C4-2B (cell line): ENCODE data around the gene IL18RAP.
A peak's percentile ranks its signal among the peaks of the same experiment; 100 is the strongest.

Experiments
- H3K27ac ChIP-seq: fragments of 450-650 bp; 2 replicates; pipeline ENCODE4 v1.5.1; 2017
- ZFX ChIP-seq: fragments of 450-650 bp; IDR thresholded peaks from 2 replicates; pipeline ENCODE4 v1.6.1; 2017
- TF ChIP-seq, protein P1 (sequence below): fragments of 450-650 bp; conservative IDR thresholded peaks from 2 replicates; pipeline ENCODE4 v1.5.1; 2017; ENCODE audit warnings: mild to moderate bottlenecking

IL18RAP gene

DNA sequence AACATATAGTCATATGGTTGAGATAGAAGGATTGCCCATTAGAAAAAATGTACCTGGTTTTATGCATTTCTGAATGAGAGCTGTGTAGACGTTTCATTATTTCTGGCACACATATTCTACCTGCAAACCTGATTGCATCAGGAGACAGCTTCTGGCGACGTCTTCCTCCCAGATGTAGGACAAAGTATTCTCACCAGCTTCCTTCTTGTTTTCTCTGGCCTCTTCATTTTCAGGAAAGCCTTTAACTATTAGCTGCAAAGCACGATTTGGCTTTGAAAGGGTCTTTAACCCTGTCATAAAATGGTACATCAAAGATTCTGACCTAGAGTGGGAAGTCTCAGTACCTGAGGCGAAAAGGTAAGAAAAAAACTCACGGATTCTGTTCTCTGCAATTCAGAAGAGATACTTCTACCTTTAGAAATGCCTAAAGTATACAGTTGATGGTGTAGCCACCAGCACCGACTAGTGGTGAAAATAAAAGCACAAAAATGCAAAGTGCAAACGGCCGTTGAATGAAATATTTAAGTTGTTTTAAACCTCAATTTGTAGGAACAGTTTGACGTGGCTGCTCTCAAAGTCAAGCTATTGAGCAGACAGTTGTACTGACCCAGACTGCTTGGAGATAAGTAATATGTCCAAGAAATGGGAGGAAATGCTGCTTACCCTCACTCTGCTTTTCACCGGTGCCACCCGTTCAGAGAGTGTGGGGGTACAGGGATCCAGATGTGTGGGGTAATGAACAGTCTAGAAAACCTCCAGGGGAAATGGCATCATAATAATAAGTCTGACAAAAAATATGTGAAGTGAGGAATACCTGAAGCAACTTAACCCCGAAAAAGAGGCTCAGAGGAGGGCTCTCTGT lies 20.2 kb downstream of the IL18RAP start:
- no peak overlapping the region for H3K27ac ChIP-seq
- TF ChIP-seq, protein P1, sequence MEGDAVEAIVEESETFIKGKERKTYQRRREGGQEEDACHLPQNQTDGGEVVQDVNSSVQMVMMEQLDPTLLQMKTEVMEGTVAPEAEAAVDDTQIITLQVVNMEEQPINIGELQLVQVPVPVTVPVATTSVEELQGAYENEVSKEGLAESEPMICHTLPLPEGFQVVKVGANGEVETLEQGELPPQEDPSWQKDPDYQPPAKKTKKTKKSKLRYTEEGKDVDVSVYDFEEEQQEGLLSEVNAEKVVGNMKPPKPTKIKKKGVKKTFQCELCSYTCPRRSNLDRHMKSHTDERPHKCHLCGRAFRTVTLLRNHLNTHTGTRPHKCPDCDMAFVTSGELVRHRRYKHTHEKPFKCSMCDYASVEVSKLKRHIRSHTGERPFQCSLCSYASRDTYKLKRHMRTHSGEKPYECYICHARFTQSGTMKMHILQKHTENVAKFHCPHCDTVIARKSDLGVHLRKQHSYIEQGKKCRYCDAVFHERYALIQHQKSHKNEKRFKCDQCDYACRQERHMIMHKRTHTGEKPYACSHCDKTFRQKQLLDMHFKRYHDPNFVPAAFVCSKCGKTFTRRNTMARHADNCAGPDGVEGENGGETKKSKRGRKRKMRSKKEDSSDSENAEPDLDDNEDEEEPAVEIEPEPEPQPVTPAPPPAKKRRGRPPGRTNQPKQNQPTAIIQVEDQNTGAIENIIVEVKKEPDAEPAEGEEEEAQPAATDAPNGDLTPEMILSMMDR, result peak; percentile 84
- TF ChIP-seq ZFX, result no peak

DNA sequence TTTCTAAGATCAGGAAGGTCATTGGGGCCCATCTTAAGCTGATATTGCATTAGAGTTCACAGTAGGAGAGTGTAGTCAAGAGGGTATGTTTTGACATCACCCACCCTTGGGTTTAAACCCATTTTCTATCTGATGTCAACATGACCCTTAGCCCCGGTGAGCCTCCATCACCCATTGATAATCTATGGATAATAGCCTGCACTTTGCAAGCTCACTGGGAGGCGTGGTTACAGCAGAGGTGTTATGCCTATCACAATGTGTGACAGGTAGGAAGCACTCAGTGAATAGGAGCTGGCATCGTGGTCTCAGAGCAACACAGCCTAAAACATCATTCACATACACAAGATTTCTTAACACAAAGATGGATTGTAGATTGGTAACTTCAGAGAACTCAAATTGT lies 21.3 kb downstream of the IL18RAP start:
- TF ChIP-seq ZFX, result no peak
- TF ChIP-seq, protein P1, result no peak
- no peak overlapping the region for H3K27ac ChIP-seq

DNA sequence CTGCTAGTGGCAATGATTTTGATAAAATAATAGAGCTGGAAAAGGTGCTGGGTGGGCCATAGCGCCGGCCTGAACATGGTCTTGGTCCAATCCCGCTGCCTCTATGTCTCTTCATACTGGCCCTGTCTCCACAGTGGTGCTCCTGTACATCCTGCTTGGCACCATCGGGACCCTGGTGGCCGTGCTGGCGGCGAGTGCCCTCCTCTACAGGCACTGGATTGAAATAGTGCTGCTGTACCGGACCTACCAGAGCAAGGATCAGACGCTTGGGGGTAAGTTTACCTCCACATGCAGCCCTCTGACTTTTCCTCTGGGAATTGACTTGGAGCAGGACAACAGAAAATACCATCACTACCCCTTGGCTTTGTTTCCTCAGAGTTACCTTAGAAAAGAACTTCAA lies 24.0 kb downstream of the IL18RAP start:
- H3K27ac ChIP-seq, result no peak overlapping the region
- TF ChIP-seq, protein P1, result no peak
- TF ChIP-seq ZFX, result no peak

DNA sequence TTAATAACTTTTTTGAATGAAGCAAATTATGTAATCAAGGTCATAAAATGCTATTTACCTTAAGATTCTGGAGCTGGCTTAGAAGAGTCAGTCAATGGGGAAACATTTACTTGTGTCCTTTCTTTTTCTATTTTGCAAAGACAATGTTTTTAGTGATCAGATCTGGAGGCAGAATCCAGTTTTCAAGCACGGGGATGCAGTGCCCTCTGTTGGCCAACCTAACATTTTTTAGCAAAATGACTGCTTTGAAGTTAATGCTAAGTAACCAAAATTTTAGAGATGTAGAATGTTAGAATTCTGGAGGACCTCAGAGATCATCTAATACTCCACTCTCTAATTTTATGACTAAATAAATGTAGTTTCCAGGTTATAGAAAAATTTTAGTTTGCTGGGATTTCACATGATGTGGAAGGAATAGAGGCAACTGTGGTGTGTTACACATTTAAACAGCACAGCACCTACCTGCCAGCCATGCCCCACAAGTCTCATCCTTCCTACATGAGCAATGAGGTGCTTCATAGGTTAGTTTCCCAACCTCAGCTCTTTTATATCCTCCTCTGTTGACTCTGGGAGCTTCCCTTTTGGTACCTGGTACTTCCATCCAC lies 26.5 kb downstream of the IL18RAP start:
- TF ChIP-seq, protein P1, result peak; percentile 83
- TF ChIP-seq ZFX, result no peak
- no peak overlapping the region for H3K27ac ChIP-seq

DNA sequence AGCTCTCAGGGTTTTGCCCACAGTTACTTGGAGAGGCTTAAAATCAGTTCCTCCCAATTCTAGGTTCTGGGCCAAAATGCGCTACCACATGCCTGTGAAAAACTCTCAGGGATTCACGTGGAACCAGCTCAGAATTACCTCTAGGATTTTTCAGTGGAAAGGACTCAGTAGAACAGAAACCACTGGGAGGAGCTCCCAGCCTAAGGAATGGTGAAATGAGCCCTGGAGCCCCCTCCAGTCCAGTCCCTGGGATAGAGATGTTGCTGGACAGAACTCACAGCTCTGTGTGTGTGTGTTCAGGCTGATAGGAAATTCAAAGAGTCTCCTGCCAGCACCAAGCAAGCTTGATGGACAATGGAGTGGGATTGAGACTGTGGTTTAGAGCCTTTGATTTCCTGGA lies 29.0 kb downstream of the IL18RAP start:
- TF ChIP-seq, protein P1, result no peak
- TF ChIP-seq ZFX, result no peak
- no peak overlapping the region for H3K27ac ChIP-seq

DNA sequence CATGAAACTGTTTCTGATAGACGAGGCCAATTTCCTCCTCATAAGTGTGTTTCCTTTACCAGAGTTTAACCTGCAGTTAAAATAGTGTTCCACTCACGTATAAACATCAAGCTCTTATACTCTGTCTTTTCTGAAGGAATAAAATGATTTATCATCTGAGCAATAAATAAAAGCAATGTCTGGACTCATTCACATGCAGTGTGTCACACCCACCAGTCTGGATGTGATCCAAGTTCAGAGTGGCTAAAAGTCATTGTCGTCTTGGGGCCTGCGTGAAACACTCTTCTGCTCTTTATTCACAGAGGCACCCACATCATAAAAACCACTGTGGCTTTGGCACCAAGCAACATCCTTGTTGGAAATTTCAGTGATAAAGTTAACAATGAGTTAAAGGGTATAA lies 30.5 kb downstream of the IL18RAP start:
- no peak for TF ChIP-seq ZFX
- TF ChIP-seq, protein P1, result no peak

DNA sequence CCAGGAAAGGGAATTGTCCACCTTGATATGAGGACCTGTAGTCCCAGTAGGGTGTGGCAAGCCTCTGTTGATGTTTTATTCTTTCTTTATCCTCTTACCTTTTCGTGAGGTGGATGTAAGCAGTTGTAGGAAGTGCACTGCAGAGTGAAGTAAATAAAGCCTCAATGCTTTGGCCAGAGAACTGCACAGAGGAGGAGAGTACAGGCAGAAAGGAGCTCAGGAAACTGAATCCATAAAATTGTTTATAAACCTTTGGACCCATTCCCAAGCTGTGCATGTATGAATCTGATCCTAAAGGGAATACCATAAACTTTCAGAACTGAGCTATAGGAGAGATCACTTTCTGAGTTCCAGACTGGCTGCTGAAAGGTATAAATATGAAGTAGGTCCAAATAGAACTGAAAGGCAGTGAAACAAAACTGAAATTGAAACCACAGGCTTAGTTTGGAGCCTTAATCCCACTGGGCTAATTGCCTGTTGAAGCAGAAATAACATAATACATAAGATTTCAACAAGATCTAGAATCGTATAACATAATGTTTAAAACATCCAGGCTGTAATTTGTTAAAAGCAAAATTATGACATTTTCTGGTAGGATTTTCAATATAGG lies 32.2 kb downstream of the IL18RAP start:
- TF ChIP-seq ZFX, result no peak
- TF ChIP-seq, protein P1, result no peak
- no peak overlapping the region for H3K27ac ChIP-seq

More for the DNA sequence above, 30.5 kb downstream of the IL18RAP start:
- no peak overlapping the region for H3K27ac ChIP-seq
